BE2C (cell line): ENCODE results near the gene GPC3.

Experiments used
- DNase-seq: peaks from one replicate; pipeline ENCODE4 v3.0.0-alpha.2; 2020
- H3K27me3 ChIP-seq: fragments of 250-450 bp; sonication (Bioruptor Pico); 2 replicates; pipeline ENCODE4 v1.5.1; 2020; ENCODE audit warnings: mild to moderate bottlenecking
- H3K36me3 ChIP-seq: fragments of 250-450 bp; sonication (Bioruptor Pico); 2 replicates; pipeline ENCODE4 v1.5.1; 2020; ENCODE audit warnings: mild to moderate bottlenecking
- H3K4me1 ChIP-seq: fragments of 250-450 bp; sonication (Bioruptor Pico); 2 replicates; pipeline ENCODE4 v1.5.1; 2020
- H3K4me3 ChIP-seq: 2 replicates; pipeline ENCODE4 v1.5.1; 2011; ENCODE audit warnings: low read depth, low read length
- H3K9me3 ChIP-seq: fragments of 250-450 bp; sonication (Bioruptor Pico); 2 replicates; pipeline ENCODE4 v1.5.1; 2020
- TF ChIP-seq, protein P1 (sequence below): IDR thresholded peaks from 2 replicates; pipeline ENCODE4 v1.5.1; 2012; ENCODE audit warnings: mild to moderate bottlenecking, low read depth, low read length

The GPC3 gene

DNA sequence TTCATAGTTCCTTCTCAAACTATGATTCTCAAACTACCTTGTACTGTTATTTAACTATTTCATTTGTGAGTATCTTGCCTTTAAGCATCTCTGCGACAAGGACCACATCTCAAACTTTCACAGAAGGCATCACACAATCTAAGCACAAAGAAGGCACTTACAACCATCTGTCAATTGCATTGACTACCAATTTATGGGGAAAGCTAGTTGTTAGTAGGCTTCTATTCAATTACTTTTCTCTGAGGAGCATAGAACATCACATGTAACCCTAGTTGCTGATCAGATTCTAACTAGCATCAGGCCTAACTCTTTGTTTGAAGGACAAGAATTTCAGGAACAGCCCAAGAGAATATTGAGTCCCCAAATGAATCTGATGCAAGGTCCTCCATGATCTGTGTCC is 74.9 kb downstream of the GPC3 start:
- TF ChIP-seq, protein P1, sequence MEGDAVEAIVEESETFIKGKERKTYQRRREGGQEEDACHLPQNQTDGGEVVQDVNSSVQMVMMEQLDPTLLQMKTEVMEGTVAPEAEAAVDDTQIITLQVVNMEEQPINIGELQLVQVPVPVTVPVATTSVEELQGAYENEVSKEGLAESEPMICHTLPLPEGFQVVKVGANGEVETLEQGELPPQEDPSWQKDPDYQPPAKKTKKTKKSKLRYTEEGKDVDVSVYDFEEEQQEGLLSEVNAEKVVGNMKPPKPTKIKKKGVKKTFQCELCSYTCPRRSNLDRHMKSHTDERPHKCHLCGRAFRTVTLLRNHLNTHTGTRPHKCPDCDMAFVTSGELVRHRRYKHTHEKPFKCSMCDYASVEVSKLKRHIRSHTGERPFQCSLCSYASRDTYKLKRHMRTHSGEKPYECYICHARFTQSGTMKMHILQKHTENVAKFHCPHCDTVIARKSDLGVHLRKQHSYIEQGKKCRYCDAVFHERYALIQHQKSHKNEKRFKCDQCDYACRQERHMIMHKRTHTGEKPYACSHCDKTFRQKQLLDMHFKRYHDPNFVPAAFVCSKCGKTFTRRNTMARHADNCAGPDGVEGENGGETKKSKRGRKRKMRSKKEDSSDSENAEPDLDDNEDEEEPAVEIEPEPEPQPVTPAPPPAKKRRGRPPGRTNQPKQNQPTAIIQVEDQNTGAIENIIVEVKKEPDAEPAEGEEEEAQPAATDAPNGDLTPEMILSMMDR = no peak
- no peak for DNase-seq

DNA sequence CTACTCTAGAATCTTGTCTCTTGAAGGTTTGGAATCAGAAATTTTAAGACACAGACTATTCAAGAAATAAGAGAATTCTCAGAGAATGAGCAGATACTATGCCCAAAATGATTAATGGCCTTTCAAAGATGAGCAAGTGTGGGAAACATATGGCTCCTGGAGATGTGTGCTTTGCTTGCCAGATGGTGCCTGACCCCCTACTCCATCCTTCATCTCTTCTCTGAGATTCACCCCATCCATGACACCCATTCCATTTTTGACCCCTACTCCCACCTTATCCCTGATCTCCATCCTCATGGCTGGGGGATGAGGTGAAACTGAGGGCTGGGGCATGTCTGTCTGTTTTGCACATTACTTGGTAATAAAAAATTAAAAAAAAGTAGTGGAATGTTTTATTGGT is 75.5 kb downstream of the GPC3 start:
- Histone ChIP-seq H3K27me3 (no peaks in the 10 kb centered on the region), H3K9me3 (no peaks in the 10 kb centered on the region), H3K4me3 (no peak overlapping the region), H3K4me1 (no peaks in the 10 kb centered on the region), H3K36me3 (no peaks in the 10 kb centered on the region)
- DNase-seq = no peak
- TF ChIP-seq, protein P1 = no peak

More for the DNA sequence above, 74.9 kb downstream of the GPC3 start:
- Histone ChIP-seq H3K9me3 (no peaks in the 10 kb centered on the region), H3K4me1 (no peaks in the 10 kb centered on the region), H3K36me3 (no peaks in the 10 kb centered on the region), H3K4me3 (no peak overlapping the region), H3K27me3 (no peaks in the 10 kb centered on the region)

DNA sequence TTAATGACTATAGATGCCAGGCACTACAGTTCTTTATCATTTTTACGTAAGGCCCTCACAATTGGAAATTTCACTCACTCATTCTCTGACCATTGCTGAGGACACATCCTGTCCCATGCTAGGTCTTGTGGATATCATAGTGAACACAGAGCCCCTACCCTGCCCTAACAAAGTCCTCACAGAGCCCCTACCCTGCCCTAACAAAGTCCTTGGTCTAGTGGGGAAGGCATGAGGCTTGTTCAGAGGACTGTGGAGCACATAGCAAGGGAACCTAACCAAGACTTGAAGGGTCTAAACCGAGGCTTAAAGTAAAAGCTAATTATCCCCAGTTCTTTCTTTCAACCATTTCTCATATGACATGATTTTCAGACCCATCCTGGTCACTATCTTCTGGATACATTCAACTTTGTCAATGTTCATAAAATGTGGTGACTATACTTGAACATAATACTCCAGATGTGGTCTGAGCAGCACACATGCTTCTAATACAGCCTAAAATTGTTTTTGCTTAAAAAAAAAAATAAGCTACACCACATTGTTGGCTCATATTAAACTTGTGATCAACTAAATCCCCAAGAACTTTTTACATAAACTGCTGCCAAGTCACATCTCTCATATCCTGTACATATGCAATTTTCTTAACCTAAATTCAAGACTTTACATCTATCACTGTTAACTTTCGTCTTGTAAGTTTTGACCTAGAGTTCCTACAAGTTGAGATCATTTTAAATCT is 77.0 kb downstream of the GPC3 start:
- no peaks in the 10 kb centered on the region for H3K4me1 ChIP-seq
- H3K27me3 ChIP-seq = no peaks in the 10 kb centered on the region
- DNase-seq = no peak
- H3K4me3 ChIP-seq = no peak overlapping the region
- no peaks in the 10 kb centered on the region for H3K9me3 ChIP-seq
- H3K36me3 ChIP-seq = no peaks in the 10 kb centered on the region
- TF ChIP-seq, protein P1 = no peak

DNA sequence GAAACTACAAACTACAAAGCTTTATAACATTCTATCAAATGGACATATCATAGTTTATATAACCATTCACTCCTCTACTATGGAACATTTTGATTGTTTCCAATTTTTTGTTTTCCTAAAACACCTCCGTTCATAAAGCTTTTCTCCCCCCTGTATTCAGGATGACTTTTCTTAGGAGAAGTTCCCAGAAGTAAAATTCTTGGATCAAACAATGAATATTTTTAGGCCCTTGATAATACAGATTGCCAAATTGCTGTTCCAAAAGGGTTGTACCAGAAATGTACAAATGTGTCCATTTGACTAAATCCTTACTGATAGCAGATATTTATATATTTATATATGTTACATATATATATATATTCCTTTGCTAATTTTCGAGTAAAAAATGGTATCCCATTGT is 77.8 kb downstream of the GPC3 start:
- no peaks in the 10 kb centered on the region for H3K9me3 ChIP-seq
- no peaks in the 10 kb centered on the region for H3K36me3 ChIP-seq
- H3K4me3 ChIP-seq = no peak overlapping the region

DNA sequence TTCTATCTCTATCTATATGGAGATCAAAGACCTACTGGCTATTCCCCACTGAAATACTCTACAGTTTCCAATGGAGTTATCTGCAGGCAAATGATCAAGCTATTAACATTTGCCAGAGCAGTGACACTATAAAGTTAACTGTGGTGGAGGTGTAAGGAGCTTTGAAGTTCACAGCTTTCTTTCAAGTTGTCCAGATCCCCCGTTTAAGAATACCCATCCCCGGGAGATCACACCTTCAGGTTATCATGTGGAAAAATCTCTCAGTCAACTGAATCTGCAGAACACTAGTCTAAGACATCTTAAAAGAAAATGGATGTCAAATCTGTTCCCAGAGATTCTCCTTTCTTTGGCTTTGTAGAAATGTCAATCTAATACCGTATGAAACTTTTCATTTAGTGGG is 80.1 kb downstream of the GPC3 start:
- Histone ChIP-seq H3K9me3 (no peaks in the 10 kb centered on the region), H3K36me3 (no peaks in the 10 kb centered on the region), H3K27me3 (no peaks in the 10 kb centered on the region), H3K4me3 (no peak overlapping the region), H3K4me1 (no peaks in the 10 kb centered on the region)
- TF ChIP-seq, protein P1 = no peak
- no peak for DNase-seq

More for the DNA sequence above, 77.8 kb downstream of the GPC3 start:
- no peak for DNase-seq
- Histone ChIP-seq H3K27me3 (no peaks in the 10 kb centered on the region), H3K4me1 (no peaks in the 10 kb centered on the region)
- TF ChIP-seq, protein P1 = no peak

DNA sequence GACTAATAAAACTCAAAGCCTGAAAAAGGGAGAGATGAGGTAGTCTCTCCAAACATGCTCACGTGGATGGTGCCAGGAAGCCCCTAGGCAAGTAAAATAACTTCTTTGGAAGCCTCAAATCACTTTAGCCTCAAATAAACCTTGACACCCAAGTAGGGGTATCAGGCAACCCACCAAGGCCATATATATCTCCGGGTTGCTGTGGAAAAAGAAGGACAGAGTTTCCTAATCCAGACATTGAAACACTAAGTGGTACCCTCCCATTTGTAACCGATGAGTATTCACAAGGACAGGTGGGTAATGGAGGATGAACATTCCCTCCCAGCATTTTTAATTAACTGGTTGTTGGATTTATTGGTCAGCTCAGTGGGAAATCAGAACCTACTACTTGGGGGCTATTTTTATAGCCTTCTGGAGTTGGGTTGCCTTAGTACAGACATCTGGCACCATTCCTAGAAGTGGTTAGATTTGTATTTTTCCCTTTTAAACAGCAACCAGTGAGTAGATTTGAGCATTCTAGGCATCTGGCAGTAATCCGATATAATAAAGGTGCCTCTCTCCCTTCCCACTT is 87.7 kb downstream of the GPC3 start:
- H3K9me3 ChIP-seq = no peaks in the 10 kb centered on the region
- no peaks in the 10 kb centered on the region for H3K27me3 ChIP-seq
- H3K4me1 ChIP-seq = no peaks in the 10 kb centered on the region
- H3K36me3 ChIP-seq = no peaks in the 10 kb centered on the region
- TF ChIP-seq, protein P1 = no peak
- H3K4me3 ChIP-seq = no peak overlapping the region
- DNase-seq = no peak
